Osteocyte (in vitro differentiated cells): ENCODE measurements around the gene HLA-DPA1. TPM values are rescaled to one million over a fixed set of nuclear protein-coding genes. Genes with fewer than 3 reads are reported as not detected.

Source experiments
- DNase-seq: peaks from one replicate; pipeline ENCODE4 v3.0.0; 2021; ENCODE audit warnings: mixed read lengths; ENCODE audit not compliant: unreplicated experiment; ENCODE audit errors: extremely low spot score
- H3K27ac Mint-ChIP-seq: one replicate; pipeline ENCODE4 v1.8.0; 2021; ENCODE audit warnings: mild to moderate bottlenecking, mixed read lengths; ENCODE audit not compliant: unreplicated experiment
- H3K27me3 Mint-ChIP-seq: one replicate; pipeline ENCODE4 v1.8.0; 2021; ENCODE audit warnings: mixed read lengths; ENCODE audit not compliant: unreplicated experiment
- H3K36me3 Mint-ChIP-seq: one replicate; pipeline ENCODE4 v1.8.0; 2021; ENCODE audit warnings: mixed read lengths; ENCODE audit not compliant: unreplicated experiment
- H3K4me1 Mint-ChIP-seq: one replicate; pipeline ENCODE4 v1.8.0; 2021; ENCODE audit warnings: mixed read lengths; ENCODE audit not compliant: unreplicated experiment
- H3K4me3 Mint-ChIP-seq: one replicate; pipeline ENCODE4 v1.8.0; 2021; ENCODE audit warnings: mild to moderate bottlenecking, moderate library complexity, mixed read lengths; ENCODE audit not compliant: unreplicated experiment
- H3K9me3 Mint-ChIP-seq: one replicate; pipeline ENCODE4 v1.8.0; 2021; ENCODE audit warnings: mixed read lengths; ENCODE audit not compliant: unreplicated experiment
- total RNA-seq: library from RNA; stranded (reverse); gene quantifications from 2 replicates; pipeline ENCODE4 v1.2.1, GENCODE V29; 2021
- TF ChIP-seq, protein P1 (sequence below): fragments of 200-600 bp; sonication (generic); IDR thresholded peaks from 2 replicates; pipeline ENCODE4 v1.5.0; 2021; ENCODE audit warnings: antibody characterized with exemption, mild to moderate bottlenecking, moderate library complexity

The HLA-DPA1 gene
- total RNA-seq, 1 donor from 2014 or later = 2.0 TPM

- Mint-ChIP-seq H3K9me3 (no peaks in the 10 kb centered on the region), H3K4me1 (no peaks in the 10 kb centered on the region), H3K36me3 (no peaks in the 10 kb centered on the region), H3K27ac (no peak overlapping the region), H3K4me3 (no peak overlapping the region), H3K27me3 (peaks cover 70% of the 10 kb centered on the region)
- no peak for DNase-seq
- TF ChIP-seq, protein P1, sequence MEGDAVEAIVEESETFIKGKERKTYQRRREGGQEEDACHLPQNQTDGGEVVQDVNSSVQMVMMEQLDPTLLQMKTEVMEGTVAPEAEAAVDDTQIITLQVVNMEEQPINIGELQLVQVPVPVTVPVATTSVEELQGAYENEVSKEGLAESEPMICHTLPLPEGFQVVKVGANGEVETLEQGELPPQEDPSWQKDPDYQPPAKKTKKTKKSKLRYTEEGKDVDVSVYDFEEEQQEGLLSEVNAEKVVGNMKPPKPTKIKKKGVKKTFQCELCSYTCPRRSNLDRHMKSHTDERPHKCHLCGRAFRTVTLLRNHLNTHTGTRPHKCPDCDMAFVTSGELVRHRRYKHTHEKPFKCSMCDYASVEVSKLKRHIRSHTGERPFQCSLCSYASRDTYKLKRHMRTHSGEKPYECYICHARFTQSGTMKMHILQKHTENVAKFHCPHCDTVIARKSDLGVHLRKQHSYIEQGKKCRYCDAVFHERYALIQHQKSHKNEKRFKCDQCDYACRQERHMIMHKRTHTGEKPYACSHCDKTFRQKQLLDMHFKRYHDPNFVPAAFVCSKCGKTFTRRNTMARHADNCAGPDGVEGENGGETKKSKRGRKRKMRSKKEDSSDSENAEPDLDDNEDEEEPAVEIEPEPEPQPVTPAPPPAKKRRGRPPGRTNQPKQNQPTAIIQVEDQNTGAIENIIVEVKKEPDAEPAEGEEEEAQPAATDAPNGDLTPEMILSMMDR = no peak
Measured at GRCh38 chr6:33053230-33053629, 20.2 kb downstream of the HLA-DPA1 start.

- no peak for DNase-seq
- H3K9me3 Mint-ChIP-seq = no peaks in the 10 kb centered on the region
- no peak overlapping the region for H3K27ac Mint-ChIP-seq
Measured at GRCh38 chr6:33052627-33053026, 20.8 kb downstream of the HLA-DPA1 start.

DNA sequence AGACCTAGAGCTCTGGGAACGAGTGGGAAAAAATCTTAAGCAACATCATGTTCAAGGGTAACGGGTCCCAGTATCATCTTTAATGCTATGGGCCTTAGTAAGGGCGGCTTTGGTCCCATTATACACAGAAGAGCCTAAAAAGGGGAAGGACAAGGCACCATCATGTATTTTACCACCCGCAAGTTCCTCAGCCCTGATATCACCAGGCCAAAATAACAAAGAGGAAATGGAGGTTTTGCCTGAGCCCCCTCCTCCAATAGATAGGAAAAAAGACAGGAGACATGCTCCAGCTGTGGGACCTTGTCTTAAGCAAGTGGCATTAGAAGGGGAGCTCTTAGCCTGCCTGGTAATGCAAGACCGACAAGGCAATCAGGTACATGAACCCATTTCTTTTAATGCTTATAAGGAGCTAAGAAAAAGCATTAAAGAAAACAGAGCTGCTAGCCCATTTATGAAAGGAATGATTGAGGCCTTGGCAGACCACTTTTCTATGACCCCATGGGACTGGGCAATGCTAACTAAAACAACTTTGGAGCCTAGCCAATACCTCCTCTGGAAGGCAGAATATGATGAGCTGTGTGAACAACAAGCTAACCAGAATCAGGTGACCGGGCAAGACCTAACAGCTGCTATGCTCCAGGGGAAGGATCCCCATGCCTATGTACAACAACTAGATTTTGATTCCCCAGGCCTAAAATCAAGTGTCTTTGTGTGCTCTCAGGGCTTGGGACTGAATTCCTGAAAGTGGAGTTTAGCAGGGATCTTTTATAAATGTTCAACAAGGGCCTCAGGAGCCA is 23.2 kb downstream of the HLA-DPA1 start:
- H3K4me1 Mint-ChIP-seq = no peaks in the 10 kb centered on the region
- no peak for DNase-seq
- no peaks in the 10 kb centered on the region for H3K9me3 Mint-ChIP-seq
- TF ChIP-seq, protein P1 = no peak
- H3K27me3 Mint-ChIP-seq = peaks cover 82% of the 10 kb centered on the region
- H3K36me3 Mint-ChIP-seq = no peaks in the 10 kb centered on the region
- H3K27ac Mint-ChIP-seq = no peak overlapping the region
- no peak overlapping the region for H3K4me3 Mint-ChIP-seq

More at GRCh38 chr6:33052627-33053026, 20.8 kb downstream of the HLA-DPA1 start:
- Mint-ChIP-seq H3K27me3 (peaks cover 71% of the 10 kb centered on the region), H3K4me3 (no peak overlapping the region), H3K4me1 (no peaks in the 10 kb centered on the region), H3K36me3 (no peaks in the 10 kb centered on the region)
- TF ChIP-seq, protein P1 = no peak

- Mint-ChIP-seq H3K27ac (no peak overlapping the region), H3K9me3 (no peaks in the 10 kb centered on the region), H3K4me3 (no peak overlapping the region), H3K27me3 (peaks cover 84% of the 10 kb centered on the region), H3K36me3 (no peaks in the 10 kb centered on the region), H3K4me1 (no peaks in the 10 kb centered on the region)
- DNase-seq = no peak
- TF ChIP-seq, protein P1 = no peak
Measured at GRCh38 chr6:33049323-33050013, 24.0 kb downstream of the HLA-DPA1 start.

- TF ChIP-seq, protein P1 = no peak
- Mint-ChIP-seq H3K36me3 (no peaks in the 10 kb centered on the region), H3K27me3 (peaks cover 75% of the 10 kb centered on the region), H3K4me3 (no peak overlapping the region), H3K4me1 (no peaks in the 10 kb centered on the region), H3K9me3 (peaks cover 11% of the 10 kb centered on the region), H3K27ac (no peak overlapping the region)
- no peak for DNase-seq
Measured at GRCh38 chr6:33040157-33040556, 33.3 kb downstream of the HLA-DPA1 start.
